Measurements from ENCODE around the gene KCNG2. TPM values are rescaled to one million over a fixed set of nuclear protein-coding genes. Genes with fewer than 3 reads are reported as not detected.

KCNG2 gene
- total and polyA plus RNA-seq, 3 experiments from 2014 or later = not detected

DNA sequence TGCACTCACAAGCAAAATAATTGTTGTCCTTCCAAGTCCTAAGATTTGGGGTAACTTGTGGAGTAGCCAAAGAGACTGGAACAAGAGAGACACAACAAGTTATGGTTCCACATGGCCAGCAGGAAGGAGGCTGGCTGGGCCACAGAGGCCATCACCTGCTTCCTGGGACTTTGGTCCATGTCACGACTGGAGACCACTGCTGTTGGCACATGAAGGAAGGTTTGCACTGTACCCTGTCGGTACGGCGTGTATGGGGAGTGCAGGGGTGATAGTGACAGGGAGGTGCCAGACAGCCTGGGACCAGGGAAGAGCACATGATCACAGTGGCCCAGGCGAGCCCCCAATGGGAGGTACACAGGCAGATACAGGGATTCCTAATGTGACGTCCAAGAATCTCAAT, 138.2 kb downstream of the KCNG2 start:
- ChIA-PET POLR2A (no interaction called here), CTCF (no interaction called here)
- no peaks in the 10 kb centered on the region for H3K27me3 Mint-ChIP-seq
- H3K27ac ChIP-seq (ENCODE audit: low read depth, low read length) = no peak overlapping the region
- H3K27ac Mint-ChIP-seq = no peak overlapping the region
- H3K4me1 ChIP-seq (ENCODE audit: insufficient read depth, low read length) = no peaks in the 10 kb centered on the region
- peaks cover 60 to 90% (median 86%) of the 10 kb centered on the region in 3 donors for H3K36me3 Mint-ChIP-seq
- H3K36me3 ChIP-seq (ENCODE audit: insufficient read depth, low read length) = no peaks in the 10 kb centered on the region
- H3K27me3 ChIP-seq (ENCODE audit: insufficient read depth, low read length, poor library complexity, severe bottlenecking) = no peaks in the 10 kb centered on the region
- H3K4me3 Mint-ChIP-seq = no peak overlapping the region
- peaks cover 28 to 50% (median 42%) of the 10 kb centered on the region in 5 donors for H3K9me3 Mint-ChIP-seq
- H3K9me3 ChIP-seq (ENCODE audit: low read length) = peaks cover 6% of the 10 kb centered on the region
- H3K4me1 Mint-ChIP-seq = peaks cover 9 to 26% (median 15%) of the 10 kb centered on the region in 3 donors
- H3K4me3 ChIP-seq (ENCODE audit: low read length) = no peak overlapping the region
- DNase-seq = no peak

GRCh38 chr18:79936641-79937040, 138.9 kb downstream of the KCNG2 start:
- ChIA-PET POLR2A (no interaction called here), CTCF (no interaction called here)
- no peak overlapping the region for H3K4me3 Mint-ChIP-seq

GRCh38 chr18:79937103-79937860, 139.5 kb downstream of the KCNG2 start:
- H3K27me3 ChIP-seq (ENCODE audit: insufficient read depth, low read length, poor library complexity, severe bottlenecking) = no peaks in the 10 kb centered on the region
- H3K9me3 ChIP-seq (ENCODE audit: low read length) = peaks cover 6% of the 10 kb centered on the region
- POLR2A ChIA-PET = no interaction called here
- CTCF ChIA-PET = no interaction called here
- no peak overlapping the region for H3K4me3 ChIP-seq (ENCODE audit: low read length)
- Mint-ChIP-seq H3K9me3 (peaks cover 19 to 39% (median 32%) of the 10 kb centered on the region in 5 donors), H3K4me1 (peaks cover 9 to 32% (median 19%) of the 10 kb centered on the region in 3 donors), H3K36me3 (peaks cover 54 to 93% (median 79%) of the 10 kb centered on the region in 3 donors), H3K27me3 (no peaks in the 10 kb centered on the region), H3K4me3 (no peak overlapping the region), H3K27ac (no peak overlapping the region)
- no peak overlapping the region for H3K27ac ChIP-seq (ENCODE audit: low read depth, low read length)
- no peak for DNase-seq
- H3K4me1 ChIP-seq (ENCODE audit: insufficient read depth, low read length) = no peaks in the 10 kb centered on the region
- peaks cover 2% of the 10 kb centered on the region for H3K36me3 ChIP-seq (ENCODE audit: insufficient read depth, low read length)

More at GRCh38 chr18:79936641-79937040, 138.9 kb downstream of the KCNG2 start:
- Histone ChIP-seq H3K27me3 (ENCODE audit: insufficient read depth, low read length, poor library complexity, severe bottlenecking) (no peaks in the 10 kb centered on the region), H3K27ac (ENCODE audit: low read depth, low read length) (no peak overlapping the region), H3K9me3 (ENCODE audit: low read length) (peaks cover 6% of the 10 kb centered on the region), H3K4me3 (ENCODE audit: low read length) (no peak overlapping the region), H3K36me3 (ENCODE audit: insufficient read depth, low read length) (no peaks in the 10 kb centered on the region), H3K4me1 (ENCODE audit: insufficient read depth, low read length) (no peaks in the 10 kb centered on the region)
- Mint-ChIP-seq H3K27me3 (no peaks in the 10 kb centered on the region), H3K9me3 (peaks cover 23 to 43% (median 36%) of the 10 kb centered on the region in 5 donors), H3K36me3 (peaks cover 55 to 91% (median 79%) of the 10 kb centered on the region in 3 donors), H3K4me1 (peaks cover 9 to 26% (median 15%) of the 10 kb centered on the region in 3 donors), H3K27ac (no peak overlapping the region)
- no peak for DNase-seq

- Histone ChIP-seq H3K4me3 (ENCODE audit: low read length) (no peak overlapping the region), H3K36me3 (ENCODE audit: insufficient read depth, low read length) (peaks cover 9% of the 10 kb centered on the region), H3K9me3 (ENCODE audit: low read length) (peaks cover 6% of the 10 kb centered on the region), H3K4me1 (ENCODE audit: insufficient read depth, low read length) (no peaks in the 10 kb centered on the region), H3K27ac (ENCODE audit: low read depth, low read length) (no peak overlapping the region), H3K27me3 (ENCODE audit: insufficient read depth, low read length, poor library complexity, severe bottlenecking) (no peaks in the 10 kb centered on the region)
- H3K36me3 Mint-ChIP-seq = peaks cover 51 to 93% (median 73%) of the 10 kb centered on the region in 3 donors
- H3K9me3 Mint-ChIP-seq = peaks cover 10 to 30% (median 23%) of the 10 kb centered on the region in 5 donors
- no peak overlapping the region for H3K27ac Mint-ChIP-seq
- H3K4me1 Mint-ChIP-seq = peaks cover 9 to 33% (median 27%) of the 10 kb centered on the region in 3 donors
- no peaks in the 10 kb centered on the region for H3K27me3 Mint-ChIP-seq
- no peak overlapping the region for H3K4me3 Mint-ChIP-seq
- no peak for DNase-seq
- ChIA-PET CTCF (no interaction called here), POLR2A (no interaction called here)
Observed at GRCh38 chr18:79938196-79938595, 140.5 kb downstream of the KCNG2 start.

DNA sequence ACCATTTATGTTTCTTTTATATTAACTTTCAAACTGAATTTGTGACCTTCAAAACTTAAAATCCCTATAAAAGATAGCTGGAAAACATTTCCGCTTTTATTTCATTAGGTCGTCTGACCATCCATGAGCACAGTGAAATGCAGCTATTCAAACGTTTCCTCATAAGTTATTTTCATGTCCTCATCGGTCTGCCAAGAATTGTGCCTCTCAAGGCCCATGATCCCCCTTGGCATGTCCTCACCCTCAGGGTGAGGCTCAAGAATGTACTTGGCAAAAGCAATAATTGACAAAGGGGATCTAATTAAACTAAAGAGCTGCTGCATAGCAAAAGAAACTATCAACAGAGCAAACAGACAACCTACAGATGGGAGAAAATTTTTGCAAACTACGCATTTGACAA, 141.4 kb downstream of the KCNG2 start:
- ChIA-PET POLR2A (no interaction called here), CTCF (interaction anchor here (1.0 kb wide), 1 partner anchor 14 kb away, joined by 3 read pairs; no protein-coding TSS in a partner anchor)
- no peak overlapping the region for H3K4me3 Mint-ChIP-seq

DNA sequence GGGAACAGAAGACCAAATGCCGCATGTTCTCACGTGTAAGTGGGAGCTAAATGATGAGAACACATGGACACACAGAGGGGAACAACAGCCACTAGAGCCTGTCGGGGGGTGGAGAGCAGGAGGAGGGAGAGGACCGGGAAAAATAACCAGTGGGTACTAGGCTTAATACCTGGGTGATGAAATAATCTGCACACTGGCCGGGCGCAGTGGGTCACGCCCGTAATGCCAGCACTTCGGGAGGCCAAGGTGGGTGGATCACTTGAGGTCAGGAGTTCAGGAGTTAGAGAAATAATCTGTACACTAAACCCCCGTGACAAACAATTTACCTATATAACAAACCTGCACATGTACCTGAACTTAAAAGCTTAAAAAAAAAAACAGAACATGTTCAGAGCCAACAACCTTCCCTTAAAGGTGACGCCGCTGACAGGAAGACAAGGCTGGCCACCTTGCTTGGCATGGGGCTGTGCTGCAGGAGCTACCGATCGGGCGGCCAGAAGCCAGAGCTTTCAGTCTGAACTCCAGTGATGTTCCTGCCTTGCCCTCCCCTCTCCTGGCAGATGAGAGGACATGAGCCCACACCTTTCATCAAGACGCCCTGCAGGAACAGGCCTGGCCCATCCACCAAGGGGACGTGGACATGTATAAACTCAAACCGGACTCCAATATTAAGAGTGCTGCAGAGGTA, 142.5 kb downstream of the KCNG2 start:
- no peaks in the 10 kb centered on the region for H3K27me3 Mint-ChIP-seq
- ChIA-PET CTCF (interaction anchor here (1.9 kb wide), 1 partner anchor 11 kb away, joined by 7 read pairs; the partner anchor contains the start of gene SLC66A2), POLR2A (no interaction called here)
- no peak overlapping the region for H3K4me3 ChIP-seq (ENCODE audit: low read length)
- DNase-seq = no peak
- peaks cover 6% of the 10 kb centered on the region for H3K9me3 ChIP-seq (ENCODE audit: low read length)
- peak overlapping the region in 1 of 7 donors; percentile 45 for H3K4me3 Mint-ChIP-seq
- H3K9me3 Mint-ChIP-seq = peaks cover 0 to 14% (median 8%) of the 10 kb centered on the region in 5 donors
- H3K4me1 ChIP-seq (ENCODE audit: insufficient read depth, low read length) = peaks cover 12% of the 10 kb centered on the region
- H3K27ac ChIP-seq (ENCODE audit: low read depth, low read length) = no peak overlapping the region
- H3K4me1 Mint-ChIP-seq = peaks cover 17 to 41% (median 38%) of the 10 kb centered on the region in 3 donors
- peaks cover 9% of the 10 kb centered on the region for H3K36me3 ChIP-seq (ENCODE audit: insufficient read depth, low read length)
- H3K27ac Mint-ChIP-seq = peak overlapping the region in 3 of 8 donors; percentile 3 to 47 (median 7)
- H3K27me3 ChIP-seq (ENCODE audit: insufficient read depth, low read length, poor library complexity, severe bottlenecking) = no peaks in the 10 kb centered on the region
- H3K36me3 Mint-ChIP-seq = peaks cover 36 to 73% (median 54%) of the 10 kb centered on the region in 3 donors

More for the DNA sequence above, 141.4 kb downstream of the KCNG2 start:
- Histone ChIP-seq H3K4me3 (ENCODE audit: low read length) (no peak overlapping the region), H3K9me3 (ENCODE audit: low read length) (peaks cover 6% of the 10 kb centered on the region), H3K36me3 (ENCODE audit: insufficient read depth, low read length) (peaks cover 9% of the 10 kb centered on the region), H3K27me3 (ENCODE audit: insufficient read depth, low read length, poor library complexity, severe bottlenecking) (no peaks in the 10 kb centered on the region), H3K27ac (ENCODE audit: low read depth, low read length) (no peak overlapping the region), H3K4me1 (ENCODE audit: insufficient read depth, low read length) (peaks cover under 1% of the 10 kb centered on the region)
- H3K4me1 Mint-ChIP-seq = peaks cover 10 to 30% (median 29%) of the 10 kb centered on the region in 3 donors
- no peak overlapping the region for H3K27ac Mint-ChIP-seq
- no peaks in the 10 kb centered on the region for H3K27me3 Mint-ChIP-seq
- no peak for DNase-seq
- peaks cover 42 to 85% (median 64%) of the 10 kb centered on the region in 3 donors for H3K36me3 Mint-ChIP-seq
- peaks cover 3 to 21% (median 15%) of the 10 kb centered on the region in 5 donors for H3K9me3 Mint-ChIP-seq

GRCh38 chr18:79940814-79941472, 143.2 kb downstream of the KCNG2 start:
- no peak for DNase-seq
- peaks cover 13% of the 10 kb centered on the region for H3K4me1 ChIP-seq (ENCODE audit: insufficient read depth, low read length)
- peaks cover 4% of the 10 kb centered on the region for H3K9me3 ChIP-seq (ENCODE audit: low read length)
- ChIA-PET POLR2A (no interaction called here), CTCF (interaction anchor here (1.9 kb wide), 1 partner anchor 11 kb away, joined by 7 read pairs; the partner anchor contains the start of gene SLC66A2)
- Mint-ChIP-seq H3K9me3 (peaks cover 0 to 8% (median 5%) of the 10 kb centered on the region in 5 donors), H3K27ac (peak overlapping the region in 2 of 8 donors; percentile 7 to 47), H3K27me3 (no peaks in the 10 kb centered on the region), H3K4me3 (no peak overlapping the region), H3K36me3 (peaks cover 32 to 69% (median 47%) of the 10 kb centered on the region in 3 donors), H3K4me1 (peaks cover 19 to 46% (median 41%) of the 10 kb centered on the region in 3 donors)
- no peak overlapping the region for H3K27ac ChIP-seq (ENCODE audit: low read depth, low read length)
- no peak overlapping the region for H3K4me3 ChIP-seq (ENCODE audit: low read length)
- no peaks in the 10 kb centered on the region for H3K27me3 ChIP-seq (ENCODE audit: insufficient read depth, low read length, poor library complexity, severe bottlenecking)
- H3K36me3 ChIP-seq (ENCODE audit: insufficient read depth, low read length) = peaks cover 9% of the 10 kb centered on the region
